Kidney glomerular epithelial cell (primary cell): ENCODE data around the gene CSTB.
A peak's percentile ranks its signal among the peaks of the same experiment; 100 is the strongest.

ENCODE experiments used
- DNase-seq: peaks from one replicate; lab custom pipeline; 2025; lab: John Stamatoyannopoulos, UW

Gene CSTB

DNA sequence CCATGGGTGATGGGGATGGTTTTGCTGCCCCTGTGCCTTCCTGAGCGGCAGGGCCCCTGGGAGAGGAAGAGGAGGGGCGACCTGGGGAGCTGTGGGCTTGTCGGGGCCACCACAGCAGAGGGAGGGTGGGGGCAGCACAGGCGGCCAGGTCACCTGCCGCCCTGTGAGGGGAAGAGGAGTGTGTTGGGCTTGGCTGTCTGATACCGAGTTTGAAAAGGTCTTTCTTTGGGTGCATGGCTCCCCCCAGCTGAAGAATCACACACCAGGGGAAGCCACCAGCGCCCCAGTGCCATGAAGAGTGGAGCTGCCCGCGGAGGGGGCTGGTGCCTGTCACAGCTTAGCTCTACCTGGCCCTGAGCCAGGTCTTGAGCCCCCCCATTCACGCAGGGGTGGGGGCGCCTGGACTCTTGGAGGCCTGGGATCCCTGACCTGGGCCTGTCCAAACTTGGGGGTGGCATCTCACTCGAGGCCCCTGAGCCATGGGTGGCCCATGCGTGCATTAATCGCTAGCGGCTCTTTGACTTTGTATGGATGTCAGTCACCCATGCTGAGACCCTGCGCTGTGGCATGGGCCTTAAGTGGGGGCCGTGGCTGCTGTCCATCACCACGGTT is 26.4 kb downstream of the CSTB start:
- DNase-seq, result no peak

DNA sequence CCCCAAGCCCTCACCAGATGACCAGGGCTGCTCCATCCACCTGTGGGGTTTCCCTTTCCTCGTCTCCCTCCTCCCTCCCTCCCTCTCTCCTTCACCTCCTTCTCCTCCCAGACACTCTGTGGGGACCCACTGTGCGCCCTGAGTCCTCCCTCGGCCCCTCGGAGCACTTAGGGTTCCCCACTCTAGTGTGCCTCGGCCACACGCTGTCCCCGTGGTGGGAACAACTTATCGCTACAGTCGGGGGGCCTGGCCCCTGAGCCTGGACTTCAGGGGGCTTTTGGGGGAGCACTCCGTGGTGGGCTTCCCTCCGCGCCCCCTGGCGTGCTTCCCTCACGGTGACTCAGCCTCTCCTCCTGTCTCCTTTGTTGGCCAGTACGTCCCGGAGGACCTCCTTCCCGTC is 27.5 kb downstream of the CSTB start:
- DNase-seq, result no peak

DNA sequence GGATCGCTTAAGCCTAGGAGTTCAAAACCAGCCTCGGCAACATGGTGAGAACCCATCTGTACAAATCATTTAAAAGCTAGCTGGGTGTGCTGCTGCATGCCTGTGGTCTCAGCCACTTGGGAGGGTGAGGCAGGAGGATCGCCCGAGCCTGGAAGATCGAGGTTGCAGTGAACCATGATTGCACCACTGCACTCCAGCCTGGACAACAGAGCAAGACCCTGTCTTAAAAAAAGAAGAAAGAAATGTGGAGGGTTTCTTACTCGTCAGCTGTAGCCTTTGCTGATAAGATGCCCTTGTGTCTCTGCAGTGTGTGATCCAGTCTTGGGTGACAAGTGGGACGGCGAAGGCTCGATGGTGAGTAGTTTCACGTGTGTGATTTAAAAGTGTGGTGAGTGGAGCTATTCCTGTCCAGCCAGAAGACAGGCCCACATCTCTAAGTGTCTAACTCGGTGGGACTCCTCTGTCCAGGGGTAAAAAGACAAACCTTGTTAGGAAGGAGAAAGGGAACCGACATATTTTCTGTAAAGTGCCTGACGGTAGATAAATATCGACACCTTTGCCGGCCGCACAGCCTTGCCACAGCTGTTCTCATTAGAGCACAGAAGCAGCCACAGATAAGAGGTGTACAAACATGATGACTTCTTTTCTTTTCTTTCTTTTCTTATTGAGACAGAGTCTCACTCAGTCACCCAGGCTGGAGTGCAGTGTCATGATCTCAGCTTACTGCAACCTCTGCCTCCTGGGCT is 30.2 kb downstream of the CSTB start:
- DNase-seq, result no peak

DNA sequence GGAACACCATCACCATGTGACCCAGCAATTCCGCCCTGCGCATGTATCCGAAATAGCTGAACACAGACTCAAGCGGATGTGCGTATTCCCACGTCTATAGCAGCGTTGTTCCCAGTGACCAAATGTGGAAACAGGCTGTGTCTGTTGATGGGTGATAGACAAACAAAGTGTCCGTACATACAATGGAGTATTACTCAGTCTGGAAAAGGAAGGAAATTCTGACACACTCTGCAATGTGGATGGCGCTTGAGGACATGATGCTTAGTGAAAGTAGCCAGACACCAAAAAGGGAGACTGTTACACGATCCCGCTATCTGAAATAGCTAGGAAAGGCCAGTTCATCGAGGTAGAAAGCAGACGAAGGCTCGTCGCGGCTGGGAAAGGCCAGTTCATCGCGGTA is 31.4 kb downstream of the CSTB start:
- no peak for DNase-seq

DNA sequence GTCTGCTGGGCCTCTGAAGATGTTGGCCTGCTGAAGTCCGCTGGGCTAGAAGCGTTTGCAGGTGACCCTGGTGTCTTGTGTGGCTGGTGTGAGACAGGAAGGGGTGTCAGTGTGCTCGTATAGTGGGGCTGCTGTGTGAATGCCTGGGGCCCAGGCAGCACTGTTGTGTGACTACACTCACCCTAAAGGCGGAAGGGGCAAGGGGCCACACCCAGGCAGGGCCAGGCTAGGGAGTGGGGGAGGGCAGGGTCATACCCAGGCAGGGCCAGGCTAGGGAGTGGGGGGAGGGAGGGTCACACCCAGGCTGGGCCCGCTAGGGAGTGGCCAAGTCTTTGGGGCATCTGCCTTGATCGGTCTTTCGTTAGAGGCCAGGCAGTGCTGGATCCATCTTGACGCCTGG is 32.2 kb downstream of the CSTB start:
- no peak for DNase-seq

DNA sequence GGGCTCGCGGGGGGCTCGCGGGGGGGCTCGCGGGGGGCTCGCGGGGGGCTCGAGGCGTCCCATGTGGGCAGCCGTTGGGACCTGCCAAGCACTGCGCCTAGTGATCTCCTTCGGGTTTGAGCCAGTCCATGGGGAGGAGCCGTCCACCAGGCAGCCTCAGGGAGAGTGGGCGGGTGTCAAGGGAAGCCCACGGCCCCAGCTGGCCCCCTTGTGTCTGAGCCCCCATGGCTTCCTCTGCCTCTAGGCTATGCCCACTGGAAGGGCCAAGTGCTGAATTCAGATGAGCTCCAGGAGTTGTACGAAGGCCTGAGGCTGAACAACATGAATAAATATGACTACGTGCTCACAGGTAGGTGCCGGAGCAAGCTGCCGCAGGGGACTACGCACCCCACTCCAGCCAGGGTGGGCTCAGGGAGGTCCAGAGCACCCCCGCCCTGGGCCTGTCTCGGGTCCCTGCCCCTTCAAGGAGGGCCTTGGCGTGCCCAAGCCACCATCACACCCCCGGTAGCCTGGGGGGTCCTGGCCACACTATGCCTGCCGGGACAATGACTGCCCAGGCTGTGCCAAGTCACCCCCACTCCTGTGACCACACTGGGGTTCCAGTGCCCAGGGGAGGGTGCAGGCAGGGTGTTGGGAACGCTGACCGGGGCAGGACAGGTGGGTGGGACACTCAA is 34.5 kb downstream of the CSTB start:
- DNase-seq, result no peak

DNA sequence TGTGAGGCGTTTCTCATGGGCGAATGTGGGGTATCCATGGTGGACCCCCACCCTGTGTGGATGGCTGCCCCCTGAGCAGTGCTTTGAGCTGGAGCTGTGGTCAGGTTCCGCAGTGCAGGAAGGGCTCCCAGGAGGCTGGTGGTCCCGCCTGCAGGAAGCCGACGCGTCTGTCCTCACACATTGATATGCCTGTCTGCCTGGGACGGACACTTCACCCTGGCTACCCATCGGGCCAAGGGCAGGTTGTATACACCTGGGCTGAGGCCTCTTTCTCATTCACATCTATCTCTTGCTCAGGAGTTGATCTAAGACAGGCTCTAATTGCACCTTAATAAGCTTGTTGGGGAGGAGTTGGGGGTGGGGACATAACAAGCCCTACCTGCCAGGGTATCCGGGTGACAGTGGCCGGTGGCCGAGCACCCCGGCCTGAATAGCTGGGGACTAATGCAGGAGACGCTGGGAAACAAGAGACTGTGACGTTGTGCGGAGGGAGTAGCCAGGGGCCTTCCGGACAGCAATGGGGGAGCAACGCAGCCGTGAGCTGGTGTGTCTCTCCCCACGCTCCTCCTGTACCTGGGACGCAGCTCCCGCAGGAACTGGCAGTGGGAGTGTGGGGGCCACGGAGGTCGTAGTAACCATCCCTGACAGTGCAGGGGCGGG is 35.5 kb downstream of the CSTB start:
- no peak for DNase-seq

DNA sequence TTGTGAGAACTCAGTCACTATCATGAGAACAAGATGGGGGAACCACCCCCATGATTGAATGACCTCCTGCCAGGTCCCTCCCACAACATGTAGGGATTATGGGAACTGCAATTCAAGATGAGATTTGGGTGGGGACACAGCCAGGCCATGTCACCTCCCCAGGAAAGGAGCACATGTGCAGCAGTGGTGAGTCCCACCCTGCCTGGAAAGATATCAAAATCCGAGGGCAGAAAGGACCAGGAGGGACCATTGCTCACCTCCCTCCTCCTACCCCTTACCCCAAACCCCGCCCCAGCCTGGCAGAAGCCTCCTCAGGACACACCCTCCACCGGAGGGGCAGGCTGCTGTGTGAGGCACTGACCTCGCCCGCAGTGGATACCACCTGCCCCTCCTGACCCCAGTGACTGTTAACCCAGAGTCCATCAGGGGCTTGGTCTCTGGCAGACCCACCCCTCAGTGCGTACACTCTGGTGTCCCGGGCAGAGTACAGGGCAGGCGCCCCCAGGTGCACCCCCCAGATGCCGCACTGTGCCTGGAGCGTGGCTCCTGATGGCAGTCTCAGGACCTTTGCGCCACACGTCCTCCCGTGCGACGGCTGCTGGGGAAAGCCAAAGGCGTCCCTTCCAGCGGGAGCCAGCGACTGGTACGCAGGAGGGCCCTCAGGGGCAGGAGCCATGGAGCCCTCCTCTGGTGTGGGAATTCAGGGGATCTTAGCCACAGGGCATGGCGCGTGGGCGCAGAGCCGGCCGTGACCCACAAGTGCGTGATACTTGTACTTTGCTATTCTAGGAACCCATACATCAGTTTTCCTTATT is 36.3 kb downstream of the CSTB start:
- no peak for DNase-seq

DNA sequence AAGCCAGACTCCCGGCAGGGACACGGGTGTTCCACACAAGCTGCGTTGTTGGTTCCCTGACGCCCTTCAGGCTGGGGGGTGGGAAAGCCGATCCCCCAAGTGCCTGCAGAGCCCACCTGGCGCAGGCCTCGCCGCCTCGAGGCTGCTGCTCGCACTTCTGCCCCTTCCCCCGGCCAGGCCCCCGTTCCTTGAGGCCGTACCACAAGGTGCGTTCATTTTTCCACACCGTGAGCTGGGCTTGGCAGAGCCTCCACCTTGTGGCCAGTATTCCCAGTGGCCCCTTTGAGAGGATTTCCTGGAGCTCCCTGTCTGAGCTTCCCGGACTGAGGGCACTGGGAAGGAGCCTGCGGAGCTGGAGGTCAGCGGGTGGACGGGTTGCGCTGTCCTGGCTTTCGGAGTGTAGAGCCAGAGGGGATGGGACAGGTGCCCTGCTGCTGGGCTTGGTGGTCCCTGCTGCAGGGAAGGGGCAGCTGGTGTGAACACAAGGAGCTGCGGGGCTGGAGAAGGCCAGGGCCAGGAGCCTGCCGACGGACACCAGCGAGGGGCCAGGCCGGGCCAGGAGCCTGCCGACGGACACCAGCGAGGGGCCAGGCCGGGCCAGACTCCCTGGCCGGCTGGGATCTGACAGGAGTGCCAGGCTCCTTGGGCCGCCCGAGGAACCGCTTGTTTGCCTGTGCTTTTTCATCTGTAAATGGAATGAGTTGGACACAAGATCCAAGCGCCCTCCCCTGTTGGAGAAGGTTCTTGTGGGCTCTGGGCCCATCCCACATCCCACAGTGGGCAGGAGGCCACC is 38.8 kb downstream of the CSTB start:
- DNase-seq, result peak; percentile 11

DNA sequence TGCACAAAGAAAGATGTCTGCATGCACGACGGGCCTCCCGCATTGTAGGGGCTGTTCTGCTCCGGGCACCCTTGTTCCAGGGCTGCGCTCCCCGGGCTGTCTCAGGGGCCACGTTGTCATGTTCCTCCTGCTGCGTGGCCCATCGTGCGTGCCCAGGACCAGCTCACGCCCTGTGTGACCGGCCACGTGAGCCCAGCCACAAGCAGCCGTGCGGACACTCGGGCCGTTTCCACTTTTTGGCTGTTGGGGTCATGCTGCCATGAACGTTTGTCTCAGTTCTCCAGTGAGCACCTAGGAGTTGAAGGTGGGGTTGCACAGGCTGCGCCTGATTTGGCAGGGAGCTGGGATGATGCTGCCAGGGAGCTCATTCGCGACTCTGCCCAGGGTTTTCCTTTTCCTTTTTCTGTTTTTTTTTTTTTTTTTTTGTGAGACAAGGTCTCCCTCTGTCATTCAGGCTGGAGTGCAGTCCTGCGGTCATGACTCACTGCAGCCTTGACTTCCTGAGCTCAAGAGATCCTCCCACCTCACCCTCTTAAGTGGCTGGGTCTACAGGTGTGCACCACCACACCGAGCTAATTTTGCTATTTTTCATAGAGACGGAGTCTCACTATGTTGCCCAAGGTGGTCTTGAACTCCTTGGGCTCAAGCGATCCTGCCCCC is 39.8 kb downstream of the CSTB start:
- no peak for DNase-seq

DNA sequence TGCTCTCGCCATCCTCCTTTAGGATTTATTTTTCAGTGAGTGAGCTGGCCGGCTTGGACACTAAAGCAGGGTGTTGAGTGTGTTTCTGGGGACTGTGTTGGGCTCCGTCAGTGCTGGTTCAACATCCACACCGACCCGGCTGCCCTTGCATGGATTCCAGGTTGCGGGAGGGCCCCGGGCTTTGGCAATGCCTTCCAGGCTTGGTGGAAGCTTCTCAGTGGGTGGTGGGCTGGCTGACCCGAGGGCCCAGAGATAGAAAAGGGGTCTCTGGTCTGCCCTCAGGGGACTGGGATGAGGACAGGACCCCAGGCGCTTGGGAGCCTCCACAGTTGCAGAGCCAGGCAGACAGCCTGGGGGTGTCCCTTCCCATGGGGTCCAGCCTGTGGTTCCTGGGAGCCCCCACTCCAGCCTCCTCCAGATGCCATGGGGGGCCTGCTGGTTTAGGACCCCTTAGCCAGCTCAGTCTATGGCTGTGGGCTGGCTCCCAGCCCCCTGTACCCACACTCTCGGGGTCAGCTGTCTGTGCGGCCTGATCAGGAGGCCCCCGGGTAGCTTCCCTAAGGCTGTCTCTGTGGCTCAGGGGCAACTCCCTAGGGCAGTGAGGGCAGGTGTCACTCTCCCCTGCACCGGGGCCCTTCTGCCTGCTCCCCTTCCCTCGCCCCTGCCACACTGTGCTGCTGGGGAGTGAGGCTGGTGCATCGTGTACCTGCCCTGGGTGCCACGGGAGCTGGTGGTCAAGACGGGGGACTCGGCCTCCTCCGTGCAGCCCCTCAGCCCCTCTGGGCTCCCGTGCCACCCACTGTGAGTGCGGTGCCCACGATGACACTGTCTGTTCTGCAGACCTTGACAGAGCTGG is 40.6 kb downstream of the CSTB start:
- no peak for DNase-seq

DNA sequence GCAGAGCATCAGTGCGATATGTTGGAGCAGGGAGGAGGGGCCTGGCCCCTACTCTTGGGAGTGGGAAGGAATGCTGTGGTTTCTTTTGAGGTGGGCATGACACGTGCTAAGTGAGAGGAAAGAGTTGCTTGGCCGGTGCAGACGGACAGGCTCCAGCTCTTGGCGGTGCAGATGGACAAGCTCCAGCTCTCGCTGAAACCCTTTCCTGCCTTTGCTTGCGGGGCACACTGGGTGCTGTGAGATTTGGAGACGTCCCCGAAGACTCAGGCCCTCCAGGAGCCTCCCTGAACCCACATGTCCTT is 41.2 kb downstream of the CSTB start:
- DNase-seq, result no peak

DNA sequence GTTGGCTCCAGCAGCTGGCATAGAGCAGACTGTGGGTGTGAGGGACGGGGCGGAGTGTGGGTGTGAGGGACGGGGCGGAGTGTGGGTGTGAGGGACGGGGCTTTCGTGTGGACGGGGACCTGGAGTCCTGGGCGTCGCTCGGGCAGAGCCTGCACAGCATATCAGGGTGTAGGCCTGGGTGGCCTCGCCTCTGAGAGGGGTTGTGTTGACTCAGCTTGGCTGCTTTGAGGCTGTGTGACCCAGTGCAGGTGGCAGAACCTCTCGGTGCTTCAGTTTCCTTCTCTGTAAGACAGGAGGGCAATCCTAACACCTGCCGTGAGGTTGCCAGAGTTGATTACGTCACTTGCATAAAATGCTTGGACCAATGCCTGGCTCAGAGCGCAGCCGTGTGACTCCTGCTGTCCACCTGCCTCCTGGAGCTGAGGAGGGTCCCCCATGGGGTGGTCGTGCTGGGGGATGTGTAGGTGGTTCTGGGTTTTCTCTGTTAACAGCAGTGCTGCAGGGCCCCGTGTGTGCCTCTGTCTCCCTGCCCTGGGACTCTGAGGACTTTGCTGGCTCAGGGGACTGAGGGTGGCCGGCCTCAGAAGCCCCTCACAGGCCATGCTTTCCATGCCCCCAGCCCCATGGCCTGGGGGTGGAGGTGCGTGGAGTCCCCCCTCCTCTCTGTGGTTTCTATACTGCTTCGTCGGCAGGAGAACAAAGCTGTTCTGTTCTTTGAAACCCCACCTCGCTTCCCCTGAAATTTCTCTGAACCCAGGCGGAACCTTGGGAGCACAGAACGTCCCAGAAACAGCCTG is 41.8 kb downstream of the CSTB start:
- DNase-seq, result no peak

DNA sequence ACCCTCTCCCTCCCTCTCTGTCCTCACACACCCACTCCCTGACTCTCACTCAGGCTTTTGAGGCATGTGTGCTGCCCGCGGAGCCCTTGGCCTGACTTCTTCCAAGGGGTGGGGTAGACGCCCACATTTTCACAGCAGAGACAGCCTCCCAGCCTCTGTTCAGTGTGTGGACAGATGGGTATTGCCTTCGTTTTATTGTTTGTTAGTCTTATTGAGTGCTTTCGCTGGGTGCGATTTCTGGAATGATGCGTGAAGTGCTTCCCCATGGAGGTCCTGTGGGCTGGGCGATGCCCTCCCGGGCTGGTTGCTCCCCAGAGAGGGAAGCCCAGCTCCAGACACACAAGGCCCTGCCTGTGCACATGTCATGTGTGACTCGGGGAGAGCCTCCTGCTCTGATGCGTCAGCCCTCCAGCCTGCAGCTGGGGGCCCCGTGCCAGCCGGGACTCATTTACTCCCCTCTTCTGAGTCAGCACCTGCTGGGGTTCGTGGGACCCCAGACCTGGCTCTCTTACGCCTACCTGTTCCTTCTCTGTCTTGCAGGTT is 42.5 kb downstream of the CSTB start:
- DNase-seq, result peak; percentile 35

DNA sequence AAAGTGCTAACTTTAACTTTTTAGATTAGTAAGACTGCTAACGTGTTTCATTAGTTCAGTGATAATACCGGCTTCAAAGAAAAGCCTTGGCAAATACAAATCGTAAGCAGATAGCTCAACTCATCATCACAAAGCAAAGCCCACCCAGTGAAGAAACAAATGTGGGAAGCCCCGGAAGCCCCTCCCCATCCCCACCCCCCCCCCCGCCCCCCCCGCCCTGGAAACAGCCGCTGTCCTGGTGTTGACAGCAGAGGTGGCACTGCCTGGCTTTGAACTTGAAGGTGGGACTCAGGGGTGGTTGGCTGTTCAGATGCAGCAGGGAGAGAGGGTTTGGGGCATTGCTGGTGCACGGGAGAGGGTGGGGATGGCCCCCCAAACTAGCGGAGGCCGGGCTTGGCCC is 43.0 kb downstream of the CSTB start:
- DNase-seq, result no peak

DNA sequence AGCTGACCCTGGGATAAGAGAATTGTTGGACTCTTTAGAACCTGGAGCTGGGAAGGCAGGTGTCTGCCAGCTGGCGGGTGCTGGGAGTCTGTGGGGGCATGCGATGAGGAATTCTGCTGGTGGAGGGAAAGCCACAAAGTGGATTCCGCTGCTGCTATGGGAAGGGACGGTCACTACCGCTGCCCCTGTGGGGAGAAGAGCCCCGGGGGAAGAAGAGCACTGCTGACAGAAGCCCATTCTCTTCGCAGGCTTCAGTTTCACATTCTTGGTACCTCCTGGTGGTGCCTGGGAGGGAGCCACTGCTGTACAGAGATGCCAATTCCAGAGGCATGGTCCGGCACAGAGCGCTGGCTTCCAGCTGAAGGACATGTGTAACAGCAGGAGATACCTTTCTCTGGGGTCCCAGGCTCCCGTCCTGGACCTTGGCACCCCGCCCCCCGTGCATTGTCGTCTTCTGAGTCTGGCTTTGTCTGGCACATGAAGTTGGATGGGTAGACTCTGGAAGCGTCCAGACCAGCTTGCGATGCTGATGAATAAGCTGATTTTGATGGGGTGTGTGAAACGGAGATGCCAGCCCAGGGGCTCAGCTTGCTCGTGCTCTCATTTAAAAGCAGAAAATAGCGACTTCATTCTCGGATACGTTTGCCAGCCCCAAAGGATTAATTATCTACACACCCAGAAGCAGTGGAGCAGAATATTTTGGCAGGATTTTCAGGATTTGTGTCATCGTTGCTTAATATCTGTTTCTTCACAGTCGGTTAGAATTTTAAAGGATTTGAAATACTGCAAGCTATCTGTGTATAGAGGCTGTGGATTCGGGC is 44.0 kb downstream of the CSTB start:
- DNase-seq, result peak; percentile 72

DNA sequence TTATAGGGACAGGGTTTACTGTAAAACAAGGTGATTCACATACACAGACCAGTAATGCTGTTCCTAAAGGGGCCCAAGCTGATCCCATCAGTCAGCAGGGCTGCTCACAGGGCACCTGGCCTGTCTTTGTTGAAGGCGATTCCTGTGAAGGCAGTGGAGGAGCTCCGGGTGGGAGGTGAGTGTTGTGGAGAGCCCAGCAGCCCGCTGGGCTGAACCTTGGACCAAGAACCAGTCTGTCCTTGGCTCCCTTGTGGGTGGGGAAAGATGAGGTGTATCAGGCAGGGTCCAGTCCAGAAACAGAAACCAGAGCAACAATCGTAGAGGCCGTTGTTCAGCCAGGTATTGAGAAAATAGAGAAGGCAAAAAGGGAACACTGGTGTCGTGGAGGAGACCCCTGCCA is 44.6 kb downstream of the CSTB start:
- DNase-seq, result no peak
